Cardiac fibroblast (primary cell): ENCODE measurements around the gene FBXO44.

Experiments used
- DNase-seq, 2 donors: peaks; one replicate each; pipeline versions ENCODE4 v3.0.0 to v3.0.0-alpha.2; 2010; ENCODE audit warnings: low read depth in 2 of 2
- H3K4me3 ChIP-seq, 2 donors: replicated peaks in 1 of 2; 1 replicate in 1 of 2; 2 replicates in 1 of 2; pipeline ENCODE4 v1.5.1; 2011; ENCODE audit warnings: low read depth in 2 of 2, low read length in 2 of 2, mild to moderate bottlenecking in 2 of 2, moderate library complexity in 1 of 2
- CTCF ChIP-seq: IDR thresholded peaks from one replicate; pipeline ENCODE4 v1.5.1; 2011; ENCODE audit warnings: low read depth, mild to moderate bottlenecking, low read length, inconsistent platforms

Gene FBXO44

GRCh38 chr1:11645670-11646265 is 8.9 kb upstream of the FBXO44 start:
- no peak overlapping the region for H3K4me3 ChIP-seq
- DNase-seq: peak; percentile 80 to 82
- peak; percentile 88 for TF ChIP-seq CTCF

- DNase-seq: no peak
- TF ChIP-seq CTCF: no peak
Measured at GRCh38 chr1:11646317-11646716, 8.4 kb upstream of the FBXO44 start.

DNA sequence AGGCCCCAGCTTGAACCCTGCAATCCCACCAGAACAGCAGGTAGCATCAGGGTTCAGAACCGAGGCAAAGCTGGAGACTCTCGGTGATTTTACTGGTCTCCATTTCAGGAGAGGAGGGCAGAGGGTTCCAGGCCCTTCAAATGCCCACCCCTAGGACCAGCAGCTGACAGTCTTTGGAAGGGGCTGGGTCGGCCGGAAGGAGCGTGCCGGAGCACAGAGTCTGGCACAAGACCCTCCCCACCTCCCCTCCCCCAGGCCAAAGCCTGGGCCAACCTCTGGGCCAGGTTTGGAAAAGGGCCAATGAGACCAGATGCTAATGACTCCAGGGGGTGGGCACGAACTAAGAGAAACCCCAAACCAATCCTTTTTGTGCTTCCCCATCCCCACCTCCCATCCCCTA is 7.3 kb upstream of the FBXO44 start:
- no peak overlapping the region for H3K4me3 ChIP-seq
- DNase-seq: no peak
- TF ChIP-seq CTCF: no peak

More at GRCh38 chr1:11646317-11646716, 8.4 kb upstream of the FBXO44 start:
- H3K4me3 ChIP-seq: no peak overlapping the region

GRCh38 chr1:11648039-11648438 is 6.6 kb upstream of the FBXO44 start:
- no peak for DNase-seq
- H3K4me3 ChIP-seq: no peak overlapping the region
- TF ChIP-seq CTCF: no peak

DNA sequence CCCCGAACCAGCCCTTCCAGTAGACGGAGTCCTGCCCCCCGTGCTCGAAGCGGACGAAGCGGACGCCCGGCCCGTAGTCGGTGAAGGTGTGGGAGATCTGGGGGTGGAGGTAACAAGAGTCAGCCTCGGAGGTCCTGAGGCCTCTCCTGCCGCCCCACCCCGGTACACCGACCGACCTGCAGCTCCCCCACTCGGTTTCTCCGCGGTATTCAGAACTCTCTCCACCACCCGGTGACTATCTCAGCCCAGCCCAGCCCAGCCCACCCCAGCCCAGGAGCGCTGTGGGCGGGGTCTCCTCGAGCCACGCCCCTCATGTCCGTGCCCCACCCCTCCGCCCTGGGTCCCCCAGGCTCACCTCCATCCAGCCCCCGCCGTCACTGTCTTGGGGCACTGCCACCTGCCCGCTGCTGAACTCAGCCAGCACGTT is 5.9 kb upstream of the FBXO44 start:
- H3K4me3 ChIP-seq: no peak overlapping the region
- DNase-seq: no peak
- TF ChIP-seq CTCF: no peak

GRCh38 chr1:11649237-11649623 is 5.4 kb upstream of the FBXO44 start:
- no peak overlapping the region for H3K4me3 ChIP-seq
- no peak for DNase-seq
- no peak for TF ChIP-seq CTCF
